Effector CD4-positive, alpha-beta T cell (primary cell): ENCODE results near the gene MAPK1.
"Not testable (repeated sequence)": the region's sequence is repeated elsewhere in the genome, so short reads cannot be mapped to it uniquely, and the experiment has no call there.

Experiments used
- DNase-seq: peaks from one replicate; pipeline ENCODE4 v3.0.0-alpha.2; 2020

MAPK1 gene

DNA sequence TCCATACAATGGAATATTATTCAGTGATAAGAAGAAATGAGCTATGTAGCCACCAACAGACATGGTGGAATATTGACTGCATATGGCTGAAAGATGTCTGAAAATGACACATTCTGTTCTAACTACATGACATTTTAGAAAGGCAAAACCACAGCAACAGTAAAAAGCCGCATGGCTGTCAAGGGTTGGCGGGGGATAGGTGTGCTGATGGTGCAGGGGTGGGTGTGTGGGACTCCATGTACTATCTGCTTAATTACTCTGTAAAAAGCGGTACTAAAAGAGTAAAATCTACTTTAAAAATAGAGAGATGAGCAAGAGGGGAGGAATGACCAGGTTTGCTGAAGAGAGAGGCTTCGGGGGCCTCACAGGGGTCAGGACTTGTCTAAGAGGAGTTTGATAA lies 115.2 kb downstream of the MAPK1 start:
- DNase-seq: no peak

DNA sequence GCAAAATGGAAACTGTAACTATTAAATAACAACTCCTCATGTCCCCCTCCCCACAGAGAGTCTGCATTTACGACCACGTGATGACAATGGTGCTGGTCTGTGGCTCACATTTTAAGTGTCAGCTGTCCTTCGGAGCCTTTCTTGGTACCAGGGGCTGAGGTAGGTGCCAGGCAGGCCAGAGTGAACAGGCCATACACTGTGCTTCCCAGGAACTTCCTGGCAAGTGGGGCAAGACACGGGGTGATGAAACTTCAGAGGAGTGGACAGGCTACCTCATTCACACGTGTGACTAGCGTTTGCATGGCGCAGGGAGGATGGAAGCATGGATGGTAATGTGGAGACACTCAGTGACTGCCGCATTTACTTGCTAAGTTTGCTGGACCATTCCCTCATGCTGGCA lies 121.5 kb downstream of the MAPK1 start:
- DNase-seq: no peak

DNA sequence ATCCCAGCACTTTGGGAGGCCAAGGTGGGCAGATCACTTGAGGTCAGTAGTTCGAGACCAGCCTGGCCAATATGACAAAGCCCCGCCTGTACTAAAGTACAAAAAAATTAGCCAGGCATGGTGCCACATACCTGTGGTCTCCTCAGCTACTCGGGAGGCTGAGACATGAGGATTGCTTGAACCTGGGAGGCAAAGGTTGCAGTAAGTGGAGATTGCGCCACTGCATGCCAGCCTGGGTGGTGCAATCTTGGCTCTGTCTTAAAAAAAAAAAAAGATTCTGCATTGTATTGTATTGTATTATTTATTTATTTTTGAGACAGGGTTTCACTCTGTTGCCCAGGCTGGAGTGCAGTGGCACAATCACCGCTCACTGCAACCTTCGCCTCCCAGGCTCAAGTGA lies 122.5 kb downstream of the MAPK1 start:
- DNase-seq: not testable (repeated sequence)

DNA sequence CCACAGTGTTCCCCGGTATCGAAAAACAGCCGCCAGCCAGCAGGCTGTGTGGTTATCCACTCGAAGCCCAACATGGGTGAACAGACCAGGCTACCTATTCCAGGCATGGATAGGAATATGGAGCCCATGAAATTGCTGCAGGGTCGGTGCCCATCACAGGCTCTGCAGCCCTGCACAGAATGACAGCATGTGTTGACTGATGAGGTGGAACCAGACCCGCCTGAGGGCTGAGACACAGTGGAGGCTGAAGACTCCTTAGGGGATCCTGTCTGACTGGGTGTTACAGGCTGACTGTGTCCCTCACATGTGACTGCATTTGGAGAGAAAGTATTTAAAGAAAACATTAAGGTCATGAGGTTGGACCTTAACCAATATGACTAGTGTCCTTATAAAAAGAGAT lies 125.7 kb downstream of the MAPK1 start:
- DNase-seq: no peak

DNA sequence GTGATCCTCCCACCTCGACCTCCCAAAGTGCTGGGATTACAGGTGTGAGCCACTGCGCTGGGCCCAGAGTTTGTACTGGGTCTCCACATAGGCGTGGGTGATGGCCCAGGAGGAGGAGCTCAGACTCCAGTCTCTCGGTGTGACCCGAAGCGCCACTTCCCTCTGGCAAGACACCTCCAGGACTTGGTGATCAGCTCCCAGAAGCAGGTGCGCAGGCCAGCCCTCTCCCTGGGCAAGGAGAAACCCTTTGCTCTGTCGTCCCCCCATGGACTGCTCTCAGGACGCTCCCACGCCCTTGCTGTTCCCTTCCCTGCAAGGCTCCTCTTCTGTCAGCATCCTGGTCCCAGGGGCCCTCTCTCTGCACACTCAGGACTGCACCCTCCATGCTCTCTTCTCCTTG lies 126.4 kb downstream of the MAPK1 start:
- DNase-seq: no peak

DNA sequence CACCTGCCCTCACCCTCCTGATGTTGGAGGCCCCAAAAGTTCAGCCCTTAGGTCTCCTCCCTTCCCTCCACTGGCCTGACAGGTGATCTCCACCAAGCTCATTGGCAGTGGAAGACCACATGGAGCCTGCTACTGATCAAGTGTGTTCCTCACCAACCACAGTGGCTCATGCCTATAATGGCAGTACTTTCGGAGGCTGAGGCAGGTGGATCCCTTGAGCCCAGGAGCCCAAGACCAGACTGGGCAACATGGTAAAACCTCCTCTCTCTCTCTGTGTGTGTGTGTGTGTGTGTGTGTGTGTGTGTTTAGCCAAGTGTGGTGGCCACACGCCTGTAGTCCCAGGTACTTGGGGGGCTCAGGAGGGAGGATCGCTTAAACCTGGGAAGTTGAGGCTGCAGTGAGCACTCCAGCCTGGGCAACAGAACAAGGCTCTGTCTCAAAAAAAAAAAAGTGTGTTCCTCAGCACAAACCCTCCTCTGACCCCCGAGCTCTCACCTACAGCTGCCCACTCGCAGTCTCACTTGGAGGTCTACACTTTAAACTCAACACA lies 127.5 kb downstream of the MAPK1 start:
- no peak for DNase-seq

DNA sequence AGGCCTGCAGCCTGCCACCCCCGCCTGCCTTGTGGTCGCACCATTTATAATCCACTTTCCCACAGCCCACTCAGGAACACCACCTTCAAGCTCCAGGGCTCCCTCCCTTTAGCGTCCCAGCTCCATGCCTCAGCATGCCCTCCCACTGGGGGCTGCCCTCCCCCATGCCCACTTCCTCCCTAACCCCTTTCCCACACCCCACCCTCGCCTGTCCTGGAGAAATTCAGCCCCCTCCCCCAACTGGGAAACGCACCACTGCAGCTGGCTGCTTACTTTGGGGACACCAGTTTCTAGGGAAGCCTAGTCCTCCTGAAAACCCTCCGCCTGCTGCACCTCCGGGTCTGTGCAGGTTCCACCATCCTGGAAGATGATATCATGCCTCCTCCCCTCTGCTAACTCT lies 128.5 kb downstream of the MAPK1 start:
- no peak for DNase-seq

DNA sequence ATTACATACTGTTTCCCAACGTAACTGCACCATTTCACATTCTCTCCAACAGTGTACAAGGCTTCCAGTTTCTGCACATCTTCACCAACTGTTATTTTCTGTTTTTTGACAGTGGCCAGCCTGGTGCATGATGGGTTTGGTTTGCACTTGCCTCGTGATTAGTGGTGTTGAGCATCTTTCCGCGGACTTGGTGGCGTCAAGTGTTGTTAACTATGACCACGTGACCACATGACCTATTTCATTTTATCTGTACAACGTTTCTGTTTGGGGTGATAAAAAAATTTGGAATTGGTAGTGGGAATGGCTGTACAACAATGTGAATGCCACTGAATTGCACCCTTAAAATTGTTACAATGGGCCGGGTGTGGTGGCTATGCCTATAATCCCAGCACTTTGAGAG lies 129.4 kb downstream of the MAPK1 start:
- no peak for DNase-seq

DNA sequence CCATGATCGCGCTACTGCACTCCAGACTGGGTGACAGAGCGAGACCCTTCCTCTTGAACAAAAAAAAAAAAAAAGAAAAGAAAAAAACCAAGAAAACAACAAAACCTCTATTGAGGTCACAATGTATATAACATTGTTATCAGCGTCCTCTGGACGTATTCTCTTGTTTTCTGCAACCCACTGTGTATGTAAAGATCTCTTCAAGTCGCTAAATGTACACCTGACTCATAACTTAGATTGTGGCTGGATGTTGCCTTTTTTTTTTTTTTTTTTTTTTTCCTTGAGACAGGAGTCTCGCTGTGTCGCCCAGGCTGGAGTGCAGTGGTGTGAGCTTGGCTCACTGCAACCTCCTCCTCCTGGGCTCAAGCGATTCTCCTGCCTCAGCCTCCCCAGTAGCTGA lies 130.5 kb downstream of the MAPK1 start:
- no peak for DNase-seq

DNA sequence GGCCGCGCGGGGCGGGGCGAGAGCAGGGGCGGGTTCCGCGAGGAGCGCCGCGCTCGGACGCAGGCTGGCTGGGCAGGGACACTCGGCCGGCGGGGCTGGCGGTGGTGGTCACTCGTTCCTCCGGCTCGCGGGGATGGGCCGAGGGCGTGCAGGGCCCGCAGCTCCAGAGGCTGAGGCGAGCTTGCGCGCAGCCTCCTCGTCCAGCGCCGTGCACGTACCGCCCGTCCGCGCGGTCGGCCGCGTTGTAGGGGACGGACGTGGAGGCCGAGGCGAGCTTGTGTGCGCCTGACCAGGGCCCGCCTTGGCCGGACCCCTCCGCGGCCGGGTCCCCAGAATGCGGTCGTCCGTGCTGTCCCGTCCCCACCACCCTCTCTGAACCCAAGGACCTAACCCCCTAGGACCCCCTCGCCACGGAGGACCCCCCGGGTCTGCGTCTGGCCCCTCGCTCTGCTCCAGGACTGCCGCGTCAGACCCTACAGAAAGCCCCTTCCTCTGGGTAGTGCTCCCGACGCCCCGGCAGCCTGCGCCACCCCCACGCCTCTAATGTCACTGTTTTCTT lies 131.3 kb downstream of the MAPK1 start:
- no peak for DNase-seq

DNA sequence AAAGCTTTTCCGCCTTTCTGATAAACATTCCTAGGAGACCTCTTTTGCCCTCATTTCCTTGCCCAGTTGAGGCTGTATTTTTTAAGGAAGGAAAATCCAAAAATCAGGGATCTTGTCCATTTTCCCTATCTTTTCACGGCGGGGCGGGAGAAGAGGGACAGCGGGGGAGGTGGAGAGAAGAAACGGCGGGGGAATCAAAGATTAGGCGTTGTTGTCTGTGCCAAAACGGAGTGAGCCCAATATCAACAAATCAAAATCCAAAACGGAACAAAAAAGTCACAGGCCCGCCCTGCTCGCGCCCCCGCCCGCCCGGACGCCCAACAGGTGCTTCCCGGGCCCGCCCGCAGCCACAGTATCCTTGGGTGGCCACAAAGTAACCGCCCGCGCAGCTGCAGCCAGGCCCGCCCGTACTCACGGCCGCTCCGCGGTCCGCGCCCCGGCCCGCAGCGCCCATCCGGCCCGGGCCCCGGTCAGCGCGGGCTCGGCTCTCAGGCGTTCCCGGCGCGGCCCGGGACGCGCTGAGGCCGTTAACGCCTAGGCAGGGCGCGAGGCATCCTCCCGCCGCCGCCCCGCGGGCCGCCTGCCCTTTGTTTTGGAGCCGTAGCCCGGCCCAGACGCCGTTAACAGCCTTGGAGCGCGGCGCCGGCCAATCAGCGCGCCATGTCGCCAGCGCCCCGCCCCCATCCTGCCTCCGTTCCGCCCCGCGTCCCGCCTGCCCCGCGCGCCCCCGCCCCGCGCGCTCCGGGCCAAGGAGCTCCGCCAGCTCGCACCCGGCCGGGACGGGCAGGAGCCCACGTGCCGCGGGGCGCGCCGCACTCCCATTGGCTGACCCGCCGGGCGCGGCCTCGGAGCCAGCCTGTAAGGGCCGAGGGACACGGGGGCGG lies 132.0 kb downstream of the MAPK1 start, which contains the start of gene YPEL1:
Gene YPEL1 (minus strand): TSS at position 595 of the 884 bp plus-strand sequence. CDS start 25,050 bp downstream, outside the sequence.
- peak; percentile 93 for DNase-seq

DNA sequence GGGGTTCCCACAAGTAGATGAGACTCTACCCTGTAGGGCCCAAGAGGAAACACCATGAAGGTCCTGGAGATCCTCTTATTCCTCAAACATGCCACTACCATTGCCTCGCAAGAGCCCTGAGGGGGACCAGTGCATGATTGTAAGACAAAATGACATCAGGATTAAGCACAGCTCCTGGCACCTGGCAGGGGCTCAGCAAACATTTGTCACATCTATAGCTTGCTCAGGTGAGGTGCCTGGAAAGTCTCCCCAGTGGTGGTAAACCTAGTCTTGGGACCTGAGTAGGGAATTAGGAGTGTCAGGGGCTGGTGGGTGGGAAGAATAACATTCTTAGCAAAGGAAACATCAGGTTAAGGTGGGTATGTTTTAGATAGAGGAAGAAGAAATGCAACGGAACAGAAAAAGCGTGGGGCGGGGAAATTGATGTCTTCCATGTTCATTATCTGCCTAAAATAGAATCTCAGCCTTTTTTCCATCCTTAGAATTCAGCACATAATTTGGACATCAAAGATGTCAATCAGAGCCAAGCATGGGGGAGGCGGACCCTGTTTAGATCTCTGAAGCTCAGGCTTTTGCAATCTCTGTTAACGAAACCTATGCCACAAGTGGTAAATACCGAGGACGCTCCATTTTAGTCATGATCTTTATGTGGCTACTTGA lies 132.8 kb downstream of the MAPK1 start:
- no peak for DNase-seq

DNA sequence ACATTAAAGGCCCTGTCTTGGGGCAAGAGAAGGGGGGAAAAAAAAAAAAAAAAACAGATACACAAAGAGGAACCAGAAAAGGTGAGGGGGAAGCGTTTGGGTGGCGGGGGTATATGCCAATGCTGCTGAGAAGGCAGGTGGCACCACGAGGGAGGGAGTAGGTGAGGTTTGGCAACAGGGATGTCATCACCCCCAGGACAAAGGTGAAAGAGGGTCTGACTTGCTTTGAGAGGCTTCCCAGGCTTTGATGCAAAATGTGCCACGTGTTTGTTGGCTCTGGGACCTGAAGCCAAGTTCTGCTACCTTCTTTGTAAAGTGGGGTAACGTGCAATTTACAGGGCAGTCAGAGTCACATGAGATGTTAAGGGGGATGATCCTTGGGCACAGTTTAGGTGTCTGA lies 135.9 kb downstream of the MAPK1 start:
- DNase-seq: no peak

DNA sequence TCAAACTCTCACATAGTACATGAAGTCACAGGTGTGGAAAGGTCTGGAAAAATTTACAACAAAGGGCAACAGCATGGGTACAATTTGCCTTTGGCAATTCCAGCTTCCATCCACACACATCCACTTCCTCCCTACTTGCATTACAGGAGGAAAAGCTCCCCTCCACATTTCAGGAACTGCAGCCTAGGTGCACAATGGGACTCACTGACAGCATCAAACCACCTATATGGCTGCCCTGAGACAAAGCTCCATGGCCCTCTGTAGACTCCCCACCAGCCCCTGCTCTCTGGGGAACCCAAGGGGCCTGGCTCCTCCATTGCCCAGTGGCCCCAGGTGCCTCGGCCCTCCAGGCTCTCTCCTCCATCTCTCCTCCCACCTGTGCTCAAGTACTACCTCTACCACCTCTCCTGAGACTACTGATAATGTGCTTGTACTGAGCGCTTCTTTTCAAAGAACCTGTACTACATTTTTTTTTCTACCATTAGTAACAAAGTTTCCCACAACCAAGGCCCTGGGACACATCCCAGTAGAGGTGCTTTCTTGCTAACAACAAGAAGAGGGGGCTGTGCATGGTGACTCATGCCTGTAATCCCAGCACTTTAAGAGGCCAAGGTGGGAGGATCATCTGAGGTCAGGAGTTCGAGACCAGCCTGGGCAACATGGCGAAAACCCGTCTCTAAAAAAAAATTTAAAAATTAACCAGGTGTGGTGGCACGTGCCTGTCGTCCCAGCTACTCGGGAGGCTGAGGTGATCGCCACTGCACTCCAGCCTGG lies 136.7 kb downstream of the MAPK1 start:
- no peak for DNase-seq

DNA sequence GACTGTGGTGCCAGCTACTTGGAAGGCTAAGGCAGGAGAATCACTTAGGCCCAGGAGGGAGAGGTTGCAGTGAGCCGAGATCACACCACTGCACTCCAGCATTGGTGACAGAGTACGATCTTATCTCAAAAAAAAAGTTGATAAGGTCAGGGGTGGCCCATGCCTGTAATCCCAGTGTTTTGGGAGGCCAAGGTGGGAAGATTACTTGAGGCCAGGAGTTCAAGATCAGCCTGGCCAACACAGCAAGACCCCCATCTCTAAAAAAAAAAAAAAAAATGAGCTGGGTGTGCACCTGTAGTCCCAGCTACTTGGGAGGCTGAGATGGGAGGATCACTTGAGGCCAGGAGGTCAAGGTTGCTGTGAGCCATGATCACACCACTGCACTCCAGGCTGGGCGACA lies 138.3 kb downstream of the MAPK1 start:
- not testable (repeated sequence) for DNase-seq

DNA sequence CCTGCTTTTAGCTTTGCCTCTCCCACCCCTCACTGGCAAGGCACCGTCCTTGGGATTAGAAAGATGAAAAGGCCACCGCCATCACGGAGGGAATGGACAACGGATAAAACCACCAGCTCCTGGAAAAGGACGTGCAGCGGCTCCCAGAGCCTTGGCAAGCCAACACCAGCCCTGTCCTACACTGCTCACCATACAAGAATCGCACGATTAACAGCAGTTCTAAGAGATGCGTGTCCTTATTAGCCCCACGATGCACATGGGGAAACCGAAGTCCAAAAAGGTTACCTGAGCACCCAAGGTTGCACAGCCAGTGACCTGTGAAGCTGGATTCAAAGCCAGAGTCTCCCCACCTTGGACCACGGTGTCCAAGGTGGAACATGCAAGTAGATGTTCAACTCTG lies 139.2 kb downstream of the MAPK1 start:
- DNase-seq: no peak

DNA sequence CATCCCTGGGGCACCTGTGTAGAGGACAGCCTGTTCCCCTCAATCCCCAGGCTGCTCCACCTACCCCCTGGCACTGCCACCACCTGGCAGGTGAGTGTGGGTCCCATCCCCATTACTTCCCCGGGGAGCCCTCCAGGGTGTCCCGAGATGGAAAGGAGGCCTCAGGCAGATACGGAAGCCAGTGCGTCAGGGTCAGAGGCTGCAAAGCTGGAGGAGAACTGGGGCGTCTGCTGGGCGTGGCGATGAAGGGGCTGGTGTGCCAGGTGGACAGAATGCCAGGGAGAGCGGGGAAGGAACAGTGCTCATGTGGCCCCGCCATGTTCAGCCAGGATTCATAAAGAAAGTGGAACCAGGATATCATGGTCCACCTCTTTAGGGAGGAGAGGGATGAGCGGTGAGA lies 139.7 kb downstream of the MAPK1 start:
- DNase-seq: no peak

DNA sequence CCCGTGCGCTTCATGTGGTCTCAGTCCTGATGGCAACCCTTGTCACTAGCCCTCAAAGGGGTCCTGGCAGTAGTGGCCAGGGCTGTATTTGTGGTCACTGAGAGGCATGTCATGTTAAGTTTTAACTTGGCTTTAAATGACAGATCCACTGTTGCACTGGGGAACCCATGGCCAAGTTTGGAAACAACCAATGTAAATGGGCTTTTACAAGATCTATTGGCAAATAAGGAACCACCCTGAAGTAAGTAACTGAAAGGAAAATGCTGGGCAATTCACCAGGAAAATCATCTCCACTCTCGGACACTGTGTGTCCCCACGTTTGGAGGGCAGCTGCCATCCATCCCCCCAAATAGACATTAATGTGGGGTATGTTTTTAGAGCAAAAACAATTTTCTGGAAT lies 140.3 kb downstream of the MAPK1 start:
- no peak for DNase-seq

DNA sequence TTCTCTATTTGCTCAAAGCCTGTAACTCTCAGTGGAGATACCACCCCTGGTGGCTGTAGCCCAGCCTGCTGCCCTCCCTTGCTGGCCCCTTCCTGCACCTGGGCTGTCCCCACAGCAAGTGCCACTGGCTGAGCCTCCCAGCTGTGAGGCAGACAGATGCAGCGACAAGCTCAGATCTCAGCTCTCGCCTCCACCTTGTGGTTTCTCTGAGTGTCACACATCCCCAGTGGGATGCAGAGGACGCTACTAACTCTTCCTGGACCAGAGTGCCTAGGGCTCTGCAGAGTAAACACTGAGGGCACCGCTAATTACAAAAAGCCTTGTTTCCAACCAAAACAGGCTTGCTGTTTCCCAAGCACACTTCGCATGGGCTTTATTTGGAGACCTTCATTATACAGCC lies 140.8 kb downstream of the MAPK1 start:
- DNase-seq: no peak

DNA sequence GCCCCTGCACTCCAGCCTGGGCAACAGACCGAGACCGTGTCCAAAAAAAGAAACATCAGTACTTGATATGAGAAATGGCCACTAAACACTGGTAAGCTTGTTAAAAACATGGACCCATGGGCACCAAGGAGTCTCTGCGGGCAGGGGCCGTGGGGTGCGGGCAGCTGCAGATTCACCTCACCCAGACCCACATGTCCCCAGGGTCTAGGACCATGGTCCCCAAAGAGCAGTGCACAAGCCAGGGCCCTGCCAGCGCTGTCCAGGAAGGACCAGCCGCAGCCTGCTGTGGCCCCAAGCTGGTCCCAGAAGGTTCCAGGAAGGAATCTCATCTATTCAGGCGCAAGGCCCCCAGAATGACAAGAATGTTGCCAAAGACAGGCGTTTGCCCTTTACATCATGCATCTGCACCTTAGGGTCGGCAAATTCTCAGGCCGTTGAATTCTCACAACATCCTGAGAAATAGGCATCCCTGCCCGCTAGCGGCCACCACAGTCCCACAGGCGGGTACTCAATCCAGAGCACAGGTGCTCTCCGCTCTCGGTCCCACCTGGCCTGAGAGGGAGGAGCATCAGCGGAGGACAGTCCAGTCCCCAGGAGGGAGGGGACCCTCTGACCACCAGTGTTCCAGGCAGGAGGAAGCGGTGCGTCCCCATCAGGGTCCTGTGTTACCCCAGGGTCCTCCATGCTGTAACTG lies 141.3 kb downstream of the MAPK1 start:
- no peak for DNase-seq

DNA sequence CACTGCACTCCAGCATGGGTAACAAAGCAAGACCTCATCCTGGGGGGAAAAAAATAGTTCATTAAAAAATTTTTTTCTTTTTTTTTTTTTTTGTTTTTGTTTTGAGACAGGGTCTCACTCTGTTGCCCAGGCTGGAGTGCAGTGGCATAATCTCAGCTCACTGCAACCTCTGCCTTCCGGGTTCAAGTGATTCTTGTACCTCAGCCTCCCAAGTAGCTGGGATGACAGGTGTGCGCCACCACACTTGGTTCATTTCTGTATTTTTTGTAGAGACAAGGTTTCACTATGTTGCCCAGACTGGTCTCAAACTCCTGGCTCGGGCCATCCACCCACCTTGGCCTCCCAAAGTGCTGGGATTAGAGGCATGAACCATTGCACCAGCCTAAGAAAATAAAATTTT lies 142.9 kb downstream of the MAPK1 start:
- not testable (repeated sequence) for DNase-seq

DNA sequence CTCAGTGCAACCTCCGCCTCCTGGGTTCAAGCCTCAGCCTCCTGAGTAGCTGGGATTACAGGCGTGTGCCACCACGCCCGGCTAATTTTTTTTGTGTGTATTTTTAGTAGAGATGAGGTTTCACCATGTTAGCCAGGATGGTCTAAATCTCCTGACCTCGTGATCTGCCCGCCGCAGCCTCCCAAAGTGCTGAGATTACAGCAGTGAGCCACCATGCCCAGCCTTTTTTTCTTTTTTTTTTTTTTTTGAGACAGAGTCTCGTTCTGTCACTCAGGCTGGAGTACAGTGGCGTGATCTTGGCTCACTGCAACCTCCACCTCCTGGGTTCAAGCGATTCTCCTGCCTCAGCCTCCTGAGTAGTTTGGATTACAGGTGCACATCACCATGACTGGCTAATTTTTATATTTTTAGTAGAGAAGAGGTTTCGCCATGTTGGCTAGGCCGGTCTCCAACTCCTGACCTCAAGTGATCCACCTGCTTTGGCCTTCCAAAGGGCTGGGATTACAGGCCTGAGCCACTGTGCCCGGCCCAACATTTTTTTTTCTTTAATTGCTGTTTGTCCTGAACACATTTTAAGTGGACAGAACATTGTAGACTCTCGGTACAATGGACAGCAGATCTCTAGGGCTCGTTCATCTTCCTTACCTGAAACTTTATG lies 146.1 kb downstream of the MAPK1 start:
- DNase-seq: not testable (repeated sequence)
